ENCODE measurements around the gene GPR78.

GPR78 gene

GRCh38 chr4:8598391-8599090 lies 18.3 kb downstream of the GPR78 start:
- in situ Hi-C loops (cut with MboI; ENCODE audit: low sequenced_read_pairs), result no loop called here

GRCh38 chr4:8599091-8599460 lies 18.9 kb downstream of the GPR78 start:
- in situ Hi-C loops (cut with MboI; ENCODE audit: low sequenced_read_pairs), result no loop called here

GRCh38 chr4:8599657-8600056 lies 19.5 kb downstream of the GPR78 start:
- in situ Hi-C loops (cut with MboI; ENCODE audit: low sequenced_read_pairs), result no loop called here

GRCh38 chr4:8600266-8600665 lies 20.1 kb downstream of the GPR78 start:
- in situ Hi-C loops (cut with MboI; ENCODE audit: low sequenced_read_pairs), result no loop called here

GRCh38 chr4:8600686-8601085 lies 20.5 kb downstream of the GPR78 start:
- in situ Hi-C loops (cut with MboI; ENCODE audit: low sequenced_read_pairs), result no loop called here

- in situ Hi-C loops (cut with MboI; ENCODE audit: low sequenced_read_pairs), result no loop called here
Observed at GRCh38 chr4:8601086-8601485, 20.9 kb downstream of the GPR78 start.

GRCh38 chr4:8601556-8601955 lies 21.4 kb downstream of the GPR78 start:
- in situ Hi-C loops (cut with MboI; ENCODE audit: low sequenced_read_pairs), result no loop called here

- in situ Hi-C loops (cut with MboI; ENCODE audit: low sequenced_read_pairs), result no loop called here
Observed at GRCh38 chr4:8602686-8603430, 22.7 kb downstream of the GPR78 start.

GRCh38 chr4:8603931-8604330 lies 23.7 kb downstream of the GPR78 start:
- in situ Hi-C loops (cut with MboI; ENCODE audit: low sequenced_read_pairs), result no loop called here

GRCh38 chr4:8605289-8605688 lies 25.1 kb downstream of the GPR78 start:
- in situ Hi-C loops (cut with MboI; ENCODE audit: low sequenced_read_pairs), result no loop called here

- in situ Hi-C loops (cut with MboI; ENCODE audit: low sequenced_read_pairs), result no loop called here
Observed at GRCh38 chr4:8606476-8606875, 26.3 kb downstream of the GPR78 start.

- in situ Hi-C loops (cut with MboI; ENCODE audit: low sequenced_read_pairs), result no loop called here
Observed at GRCh38 chr4:8606966-8607365, 26.8 kb downstream of the GPR78 start.

- in situ Hi-C loops (cut with MboI; ENCODE audit: low sequenced_read_pairs), result no loop called here
Observed at GRCh38 chr4:8607603-8608481, 27.6 kb downstream of the GPR78 start.

- in situ Hi-C loops (cut with MboI; ENCODE audit: low sequenced_read_pairs), result no loop called here
Observed at GRCh38 chr4:8608714-8609391, 28.7 kb downstream of the GPR78 start.

- in situ Hi-C loops (cut with MboI; ENCODE audit: low sequenced_read_pairs), result no loop called here
Observed at GRCh38 chr4:8609406-8609805, 29.2 kb downstream of the GPR78 start.

GRCh38 chr4:8609824-8610350 lies 29.7 kb downstream of the GPR78 start:
- in situ Hi-C loops (cut with MboI; ENCODE audit: low sequenced_read_pairs), result no loop called here

- in situ Hi-C loops (cut with MboI; ENCODE audit: low sequenced_read_pairs), result no loop called here
Observed at GRCh38 chr4:8610858-8611616, 30.8 kb downstream of the GPR78 start.

GRCh38 chr4:8612646-8613045 lies 32.5 kb downstream of the GPR78 start:
- in situ Hi-C loops (cut with MboI; ENCODE audit: low sequenced_read_pairs), result no loop called here

- in situ Hi-C loops (cut with MboI; ENCODE audit: low sequenced_read_pairs), result no loop called here
Observed at GRCh38 chr4:8613421-8614364, 33.5 kb downstream of the GPR78 start.

Measured in hTERT RPE-1 (cell line).